Left lung (tissue), 10 donors: ENCODE measurements around the gene THOC7. TPM values are rescaled to one million over a fixed set of nuclear protein-coding genes. Genes with fewer than 3 reads are reported as not detected.
A peak's percentile ranks its signal among the peaks of the same experiment; 100 is the strongest.

Experiments used
- ATAC-seq: fragments of 200-7000 bp; cut with Tn5 transposase; one replicate; pipeline ENCODE4 v1.9.1; 2020; ENCODE audit warnings: moderate library complexity
- DNase-seq, 4 donors: peaks; one replicate each; pipeline ENCODE4 v3.0.0-alpha.2; 2013 to 2020
- H3K27ac ChIP-seq, 2 donors: fragments of 200-600 bp; sonication (generic) in 1 of 2; one replicate each; pipeline versions ENCODE4 v1.5.0 to v1.8.0; 2020 to 2021
- H3K27me3 ChIP-seq, 2 donors: fragments of 200-600 bp; sonication (generic) in 1 of 2; one replicate each; pipeline versions ENCODE4 v1.5.0 to v1.8.0; 2020 to 2021
- H3K36me3 ChIP-seq, 2 donors: fragments of 200-600 bp; sonication (generic) in 1 of 2; one replicate each; pipeline versions ENCODE4 v1.5.0 to v1.8.0; 2020 to 2021
- H3K4me1 ChIP-seq, 2 donors: fragments of 200-600 bp; one replicate each; pipeline ENCODE4 v1.8.0; 2021
- H3K4me3 ChIP-seq, 2 donors: fragments of 200-600 bp; sonication (generic) in 1 of 2; one replicate each; pipeline versions ENCODE4 v1.5.0 to v1.8.0; 2020 to 2021; ENCODE audit warnings: mild to moderate bottlenecking in 1 of 2
- H3K9me3 ChIP-seq, 2 donors: fragments of 200-600 bp; sonication (generic) in 1 of 2; one replicate each; pipeline versions ENCODE4 v1.5.0 to v1.8.0; 2020 to 2021
- intact Hi-C, 2 donors: fragments of 100-400 bp; cut with DNase I; formaldehyde crosslinking; loops; one replicate each; pipeline versions ENCODE4 v1.11.2 to v1.14.2; 2022
- polyA plus RNA-seq, 6 donors: library from polyadenylated mRNA; unstranded; fragments of 120-200 nt; gene quantifications; one replicate each; pipeline ENCODE4 v1.2.1, GENCODE V29; 2013; ENCODE audit not compliant: insufficient read length in 6 of 6
- total RNA-seq, 2 donors: library from RNA; stranded (reverse); fragmentation: NEBNext Ultra II Directional; extraction: Animal tissue kit (Norgen Biotek cat#: 25700); gene quantifications; one replicate each; pipeline ENCODE4 v1.2.1, GENCODE V29; 2021
- TF ChIP-seq, protein P1 (sequence below), 2 donors: fragments of 200-600 bp; sonication (generic) in 1 of 2; IDR thresholded peaks; one replicate each; pipeline versions ENCODE4 v1.5.0 to v1.8.0; 2021; ENCODE audit warnings: antibody characterized with exemption in 2 of 2
- donor health status: DM: no; HTN: yes; CAD: no.
- donor health status: DM: no; HTN: no; CAD: no.

Gene THOC7
- total and polyA plus RNA-seq, 8 donors, result 46.7 to 80.2 (median 75.6) TPM

DNA sequence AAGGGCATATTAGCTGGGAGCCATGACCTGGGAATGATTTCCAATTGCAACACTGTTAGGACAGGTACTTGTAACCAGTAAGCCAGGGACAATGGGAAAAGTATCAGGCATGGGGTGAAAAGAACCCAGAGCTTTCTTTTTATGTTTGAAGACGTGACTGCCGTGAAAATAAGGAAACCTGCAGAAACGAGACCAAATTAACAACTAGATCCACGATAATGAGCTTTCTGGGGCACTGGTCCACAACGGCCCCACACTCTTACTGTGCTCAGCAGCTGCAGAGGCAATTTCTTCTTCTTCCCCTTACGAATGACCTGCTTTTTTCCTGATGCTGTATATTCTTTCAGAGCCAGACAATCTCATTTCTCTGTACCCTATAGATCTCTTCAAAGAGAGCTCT lies 33.1 kb downstream of the THOC7 start:
- Histone ChIP-seq H3K4me3 (no peak overlapping the region), H3K27ac (no peak overlapping the region), H3K36me3 (peaks cover 0 to 71% of the 10 kb centered on the region in 2 donors)

DNA sequence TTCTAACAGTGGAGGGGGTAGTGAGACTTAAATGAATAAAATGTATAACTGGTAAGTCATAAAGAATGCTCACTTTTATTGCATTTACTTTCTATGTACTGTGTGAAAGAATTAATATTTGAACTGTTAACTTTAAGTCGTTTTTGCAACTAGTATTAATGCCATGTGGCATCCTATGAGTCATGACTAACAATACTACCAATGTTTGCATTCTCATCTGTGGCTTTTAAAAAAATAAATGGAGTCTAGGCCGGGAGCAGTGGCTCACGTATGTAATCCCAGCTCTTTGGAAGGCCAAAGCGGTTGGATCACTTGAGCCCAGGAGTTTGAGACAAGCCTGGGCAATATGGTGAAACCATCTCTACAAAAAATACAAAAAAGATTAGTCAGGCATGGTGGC lies 39.3 kb downstream of the THOC7 start:
- Histone ChIP-seq H3K27ac (no peak overlapping the region), H3K4me1 (no peaks in the 10 kb centered on the region), H3K9me3 (no peaks in the 10 kb centered on the region), H3K4me3 (no peak overlapping the region), H3K27me3 (no peaks in the 10 kb centered on the region), H3K36me3 (peaks cover 0 to 16% of the 10 kb centered on the region in 2 donors)
- TF ChIP-seq, protein P1, sequence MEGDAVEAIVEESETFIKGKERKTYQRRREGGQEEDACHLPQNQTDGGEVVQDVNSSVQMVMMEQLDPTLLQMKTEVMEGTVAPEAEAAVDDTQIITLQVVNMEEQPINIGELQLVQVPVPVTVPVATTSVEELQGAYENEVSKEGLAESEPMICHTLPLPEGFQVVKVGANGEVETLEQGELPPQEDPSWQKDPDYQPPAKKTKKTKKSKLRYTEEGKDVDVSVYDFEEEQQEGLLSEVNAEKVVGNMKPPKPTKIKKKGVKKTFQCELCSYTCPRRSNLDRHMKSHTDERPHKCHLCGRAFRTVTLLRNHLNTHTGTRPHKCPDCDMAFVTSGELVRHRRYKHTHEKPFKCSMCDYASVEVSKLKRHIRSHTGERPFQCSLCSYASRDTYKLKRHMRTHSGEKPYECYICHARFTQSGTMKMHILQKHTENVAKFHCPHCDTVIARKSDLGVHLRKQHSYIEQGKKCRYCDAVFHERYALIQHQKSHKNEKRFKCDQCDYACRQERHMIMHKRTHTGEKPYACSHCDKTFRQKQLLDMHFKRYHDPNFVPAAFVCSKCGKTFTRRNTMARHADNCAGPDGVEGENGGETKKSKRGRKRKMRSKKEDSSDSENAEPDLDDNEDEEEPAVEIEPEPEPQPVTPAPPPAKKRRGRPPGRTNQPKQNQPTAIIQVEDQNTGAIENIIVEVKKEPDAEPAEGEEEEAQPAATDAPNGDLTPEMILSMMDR (IDR thresholded peaks at IDR 0.05), result no peak
- DNase-seq (no peak), ATAC-seq (no peak)
- intact Hi-C loops, result no loop called here

More for the DNA sequence above, 33.1 kb downstream of the THOC7 start:
- no peaks in the 10 kb centered on the region for H3K4me1 ChIP-seq
- no peak for ATAC-seq
- DNase-seq, result no peak
- TF ChIP-seq, protein P1 (IDR thresholded peaks at IDR 0.05), result no peak
- no peaks in the 10 kb centered on the region for H3K9me3 ChIP-seq
- intact Hi-C loops, result no loop called here
- H3K27me3 ChIP-seq, result no peaks in the 10 kb centered on the region

DNA sequence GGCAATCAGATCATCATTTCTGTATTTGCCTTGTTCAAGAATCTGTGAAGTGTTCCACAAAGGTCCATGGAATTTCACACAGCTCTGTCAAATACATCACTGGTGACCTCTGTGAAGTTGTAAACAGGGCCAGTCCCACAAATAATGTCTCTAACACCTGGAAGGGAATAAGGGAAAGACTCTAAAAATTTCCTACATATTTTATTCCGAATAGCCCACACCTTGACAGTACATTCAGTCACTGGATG lies 44.5 kb downstream of the THOC7 start, which contains the start of gene C3orf49:
C3orf49 (plus strand) TSS at position 149 of the 248 bp plus-strand sequence. CDS start 173 bp downstream, outside the sequence.
- Histone ChIP-seq H3K27me3 (no peaks in the 10 kb centered on the region), H3K27ac (no peak within 1 kb of the TSS), H3K4me3 (no peak within 1 kb of the TSS), H3K9me3 (no peaks in the 10 kb centered on the region), H3K4me1 (peaks cover 0 to 4% of the 10 kb centered on the region in 2 donors), H3K36me3 (no peaks in the 10 kb centered on the region)
- intact Hi-C loops, result loop anchor here in 1 of 2 donors (5.0 kb wide), 1 partner anchor 467 kb away; no protein-coding TSS in a partner anchor
- TF ChIP-seq, protein P1 (IDR thresholded peaks at IDR 0.05), result no peak
- DNase-seq (no peak), ATAC-seq (no peak)

DNA sequence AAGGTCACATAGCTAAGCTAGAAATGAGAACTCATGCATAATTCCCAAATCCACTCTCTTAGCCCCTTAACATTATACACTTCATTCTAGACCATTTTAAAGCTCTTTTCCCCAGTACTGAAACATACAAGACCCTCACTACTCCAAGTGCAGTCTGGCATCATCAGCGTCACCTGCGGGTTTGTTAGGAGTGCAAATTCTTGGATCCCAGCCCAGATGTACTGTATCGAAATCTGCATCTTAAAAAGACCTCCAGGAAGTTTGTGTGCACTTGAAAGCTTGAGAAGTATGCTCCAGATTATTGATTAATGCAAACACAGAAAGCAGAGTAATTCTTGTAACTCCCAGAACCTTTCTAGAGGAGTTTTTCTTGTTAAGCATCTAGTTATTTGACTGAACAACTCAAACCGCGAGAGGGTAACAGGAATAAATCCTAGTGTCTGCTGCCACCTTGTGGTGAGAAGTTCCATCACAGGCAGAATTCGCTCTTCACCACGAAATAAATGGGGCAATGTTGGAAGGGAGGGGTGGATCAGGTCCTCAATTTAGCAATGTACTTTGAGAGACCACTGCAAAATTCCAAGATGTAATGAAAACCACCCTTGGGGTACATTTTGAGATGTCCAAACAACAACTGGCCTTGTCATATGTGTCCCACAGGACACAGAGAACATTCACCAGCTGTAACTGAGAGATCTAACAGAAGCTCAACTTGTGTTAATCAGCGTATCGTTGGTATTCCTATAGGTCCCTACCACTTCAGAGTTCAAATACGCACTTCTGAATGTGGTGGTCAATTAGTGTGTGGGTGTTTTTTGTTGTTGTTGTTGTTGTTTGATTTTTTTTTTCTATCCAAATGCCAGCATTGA lies 45.1 kb downstream of the THOC7 start:
- Histone ChIP-seq H3K27ac (no peak overlapping the region), H3K27me3 (no peaks in the 10 kb centered on the region), H3K9me3 (no peaks in the 10 kb centered on the region), H3K36me3 (no peaks in the 10 kb centered on the region), H3K4me3 (no peak overlapping the region), H3K4me1 (peaks cover 0 to 4% of the 10 kb centered on the region in 2 donors)
- TF ChIP-seq, protein P1 (IDR thresholded peaks at IDR 0.05), result peak; percentile 81 to 87
- ATAC-seq (peak; percentile 94), DNase-seq (peak in 3 of 4 donors; percentile 40 to 72 (median 60))
- intact Hi-C loops, result loop anchor here in 1 of 2 donors (5.0 kb wide), 1 partner anchor 466 kb away; no protein-coding TSS in a partner anchor

DNA sequence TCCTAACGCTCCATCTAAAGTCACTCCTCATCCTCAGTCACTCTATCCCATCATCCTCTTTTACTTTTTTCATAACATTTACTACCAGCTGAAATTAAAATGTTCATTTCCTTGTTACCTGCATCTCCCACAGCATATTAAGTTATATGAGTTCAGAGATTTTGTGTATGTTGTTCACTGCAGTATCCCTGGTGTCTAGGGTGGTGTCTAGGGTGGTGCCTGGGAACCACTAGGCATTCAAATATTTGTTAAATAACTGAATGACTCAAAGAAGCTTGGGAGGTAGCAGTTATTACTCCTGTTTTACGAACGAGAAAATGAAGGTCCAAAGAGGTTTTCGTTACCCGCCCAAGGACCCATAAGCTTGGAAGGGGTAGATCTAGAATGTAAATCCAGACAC lies 46.4 kb downstream of the THOC7 start:
- Histone ChIP-seq H3K9me3 (no peaks in the 10 kb centered on the region), H3K4me1 (peaks cover 0 to 4% of the 10 kb centered on the region in 2 donors), H3K27ac (no peak overlapping the region), H3K4me3 (no peak overlapping the region), H3K36me3 (no peaks in the 10 kb centered on the region), H3K27me3 (no peaks in the 10 kb centered on the region)
- TF ChIP-seq, protein P1 (IDR thresholded peaks at IDR 0.05), result no peak
- DNase-seq, result no peak
- ATAC-seq, result no peak
- intact Hi-C loops, result loop anchor here in 1 of 2 donors (5.0 kb wide), 1 partner anchor 465 kb away; no protein-coding TSS in a partner anchor
